ENCODE data around the gene ARL10.
A peak's percentile ranks its signal among the peaks of the same experiment; 100 is the strongest.

ARL10 gene

DNA sequence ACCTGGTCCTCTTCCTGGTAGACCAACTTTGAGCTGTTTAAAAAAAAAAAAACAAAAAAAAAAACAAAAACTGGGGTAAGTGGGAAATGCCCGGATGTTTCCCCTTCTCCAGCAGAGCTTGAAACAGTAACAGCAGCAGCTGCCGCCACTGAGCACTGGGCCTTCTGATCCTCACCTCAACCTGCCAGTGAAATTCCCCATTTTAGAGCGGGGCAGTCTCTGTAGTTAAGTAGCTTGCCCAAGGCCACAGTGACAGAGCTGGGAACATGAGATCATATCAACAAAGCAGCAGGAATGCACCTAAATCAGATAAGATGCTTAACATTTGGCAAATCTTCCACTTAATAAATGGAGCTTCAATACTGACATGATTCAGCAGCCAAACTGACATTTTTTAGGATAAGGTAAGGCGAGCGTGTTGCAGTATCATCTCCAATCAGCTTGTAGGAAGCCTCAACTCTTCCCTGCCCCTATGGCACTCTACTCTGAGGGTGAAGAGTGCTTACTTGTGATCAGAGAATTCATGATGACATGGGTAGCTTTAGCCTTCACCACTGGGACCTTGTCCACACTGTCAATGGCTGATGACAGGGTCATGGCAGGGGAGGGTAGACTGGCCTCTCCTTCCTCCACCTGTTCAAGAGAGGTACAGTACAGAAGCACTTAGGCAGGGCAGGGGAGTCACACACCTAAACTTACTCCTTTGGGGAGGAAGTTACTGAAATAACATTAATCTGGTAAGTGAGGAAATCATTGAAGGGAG, 13.0 kb upstream of the ARL10 start:
- H3K27me3 ChIP-seq, result no peaks in the 10 kb centered on the region
- H3K36me3 ChIP-seq, result peaks cover 61% of the 10 kb centered on the region
- H3K9me3 ChIP-seq, result no peaks in the 10 kb centered on the region
- DNase-seq, result no peak
- TF ChIP-seq CTCF (IDR thresholded peaks at IDR 0.05; ENCODE audit: low read depth, low read length), result no peak
- H3K4me1 ChIP-seq, result no peaks in the 10 kb centered on the region
- H3K4me3 ChIP-seq (ENCODE audit: low read depth, low read length), result no peak overlapping the region

DNA sequence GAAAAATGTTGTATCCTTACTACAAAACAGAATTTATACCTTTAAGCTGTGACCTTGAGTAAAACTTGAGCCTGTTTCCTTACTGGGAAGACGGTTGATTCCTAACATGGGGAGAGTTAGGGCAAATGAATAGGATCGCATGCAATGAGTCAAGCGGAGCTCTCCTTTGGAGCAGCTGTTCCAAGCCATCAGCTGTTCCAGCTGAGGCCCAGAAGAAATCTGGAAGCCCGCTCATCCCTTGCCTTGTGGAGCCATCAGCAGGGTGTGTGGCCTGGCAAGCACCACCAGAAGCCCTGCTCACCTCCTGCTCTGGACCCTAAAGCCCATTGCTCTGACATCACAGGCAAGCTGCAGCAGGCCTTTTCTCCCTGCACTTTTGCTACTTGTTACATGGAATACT, 11.8 kb upstream of the ARL10 start:
- no peak overlapping the region for H3K4me3 ChIP-seq (ENCODE audit: low read depth, low read length)
- H3K27me3 ChIP-seq, result no peaks in the 10 kb centered on the region
- peaks cover 59% of the 10 kb centered on the region for H3K36me3 ChIP-seq
- H3K9me3 ChIP-seq, result no peaks in the 10 kb centered on the region
- DNase-seq, result no peak
- no peaks in the 10 kb centered on the region for H3K4me1 ChIP-seq
- TF ChIP-seq CTCF (IDR thresholded peaks at IDR 0.05; ENCODE audit: low read depth, low read length), result no peak

GRCh38 chr5:176355400-176356178, 9.7 kb upstream of the ARL10 start:
- Histone ChIP-seq H3K4me3 (ENCODE audit: low read depth, low read length) (no peak overlapping the region), H3K36me3 (peaks cover 42% of the 10 kb centered on the region), H3K4me1 (no peaks in the 10 kb centered on the region), H3K9me3 (no peaks in the 10 kb centered on the region), H3K27me3 (no peaks in the 10 kb centered on the region)
- no peak for DNase-seq
- peak; percentile 22; the same call in 1 of the 2 replicates for TF ChIP-seq CTCF (IDR thresholded peaks at IDR 0.05; ENCODE audit: low read depth, low read length)

- no peak for TF ChIP-seq CTCF (IDR thresholded peaks at IDR 0.05; ENCODE audit: low read depth, low read length)
- Histone ChIP-seq H3K4me3 (ENCODE audit: low read depth, low read length) (no peak overlapping the region), H3K9me3 (no peaks in the 10 kb centered on the region), H3K27me3 (no peaks in the 10 kb centered on the region), H3K36me3 (peaks cover 39% of the 10 kb centered on the region), H3K4me1 (no peaks in the 10 kb centered on the region)
- DNase-seq, result no peak
These were observed 9.1 kb upstream of the ARL10 start for GRCh38 chr5:176356179-176356566.

DNA sequence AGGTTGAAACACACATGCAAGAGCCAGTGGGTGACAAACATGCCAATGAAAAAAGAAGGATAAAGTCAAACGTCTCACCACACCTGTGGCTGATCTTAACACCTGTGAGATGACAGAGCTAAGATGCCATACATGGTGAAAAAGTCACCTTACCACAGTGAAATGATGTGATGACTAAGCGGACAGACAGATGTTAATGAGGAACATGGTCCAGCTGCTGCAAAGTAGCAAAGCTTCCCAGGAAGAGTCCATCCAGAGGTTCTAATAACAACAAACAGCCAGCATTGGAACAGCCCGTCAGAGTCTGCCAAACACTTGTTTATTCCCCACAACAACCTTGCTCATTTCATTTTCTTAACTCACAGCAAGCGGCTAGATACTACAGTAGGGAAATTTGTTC, 5.6 kb upstream of the ARL10 start:
- Histone ChIP-seq H3K9me3 (no peaks in the 10 kb centered on the region), H3K4me3 (ENCODE audit: low read depth, low read length) (no peak overlapping the region), H3K4me1 (no peaks in the 10 kb centered on the region), H3K27me3 (no peaks in the 10 kb centered on the region), H3K36me3 (peaks cover 19% of the 10 kb centered on the region)
- TF ChIP-seq CTCF (IDR thresholded peaks at IDR 0.05; ENCODE audit: low read depth, low read length), result no peak
- no peak for DNase-seq
